HCT116 (cell line): ENCODE data around the gene PDCL2.

Experiments
- CTCF ChIP-seq, 3 experiments: fragments of 200-600 bp in 1 of 3; sonication (generic) in 1 of 3; IDR thresholded peaks in 2 of 3; conservative IDR thresholded peaks in 1 of 3; 2 replicates each; pipeline ENCODE4 v1.5.1; 2012 to 2017; ENCODE audit warnings: low read depth in 2 of 3, low read length in 2 of 3, antibody characterized with exemption in 1 of 3, borderline replicate concordance in 1 of 3, control low read depth in 1 of 3, mild to moderate bottlenecking in 1 of 3, mixed read lengths in 1 of 3, mixed run types in 1 of 3, moderate library complexity in 1 of 3; ENCODE audit not compliant: insufficient read depth in 1 of 3
- EGR1 ChIP-seq: IDR thresholded peaks from 2 replicates; pipeline ENCODE4 v1.6.1; 2012; ENCODE audit warnings: low read depth
- EZH2 ChIP-seq: fragments of 200-600 bp; sonication (generic); IDR thresholded peaks from 2 replicates; pipeline ENCODE4 v1.6.1; 2017; ENCODE audit warnings: antibody characterized with exemption, mixed run types
- JUND ChIP-seq: IDR thresholded peaks from 2 replicates; pipeline ENCODE4 v1.6.1; 2012
- POLR2A ChIP-seq: IDR thresholded peaks from 2 replicates; pipeline ENCODE4 v1.7.0; 2011; ENCODE audit warnings: borderline replicate concordance; ENCODE audit not compliant: insufficient read depth, insufficient read length; ENCODE audit errors: extremely low read depth
- REST ChIP-seq: IDR thresholded peaks from 2 replicates; pipeline ENCODE4 v1.6.1; 2012; ENCODE audit warnings: low read depth
- SIN3A ChIP-seq: IDR thresholded peaks from 2 replicates; pipeline ENCODE4 v1.6.1; 2012; ENCODE audit warnings: low read depth
- SRF ChIP-seq: IDR thresholded peaks from 2 replicates; pipeline ENCODE4 v1.6.1; 2012; ENCODE audit warnings: low read depth
- TCF7L2 ChIP-seq: IDR thresholded peaks from 2 replicates; pipeline ENCODE4 v1.7.0; 2011; ENCODE audit warnings: borderline replicate concordance, inconsistent platforms; ENCODE audit not compliant: insufficient read depth, insufficient read length; ENCODE audit errors: extremely low read depth
- YY1 ChIP-seq: IDR thresholded peaks from 2 replicates; pipeline ENCODE4 v1.6.1; 2011; ENCODE audit warnings: low read length, low read depth, moderate library complexity, mild to moderate bottlenecking; ENCODE audit not compliant: insufficient replicate concordance; ENCODE audit errors: extremely low read depth

DNA sequence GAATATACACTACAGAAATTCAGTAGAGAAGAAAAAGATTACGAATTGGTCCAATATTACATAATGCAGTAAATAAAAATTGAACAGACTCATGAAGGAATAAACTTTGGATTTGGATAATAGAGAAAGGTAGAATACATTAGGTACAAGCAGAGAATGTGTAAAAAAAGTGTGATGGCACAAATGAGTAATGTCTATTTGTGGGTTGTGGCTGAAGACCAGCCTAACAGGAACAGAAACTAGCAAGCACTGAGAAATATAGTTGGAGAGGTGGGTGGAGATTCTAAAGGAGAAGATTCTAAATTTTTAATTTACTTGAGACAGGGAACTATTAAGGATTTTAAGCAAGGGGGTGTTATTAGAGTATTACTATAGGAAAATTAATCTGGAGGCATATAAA is 30.2 kb downstream of the PDCL2 start:
- no peak for TF ChIP-seq TCF7L2
- TF ChIP-seq POLR2A = no peak
- TF ChIP-seq SRF = no peak
- TF ChIP-seq REST = no peak
- TF ChIP-seq EZH2 = no peak
- TF ChIP-seq CTCF (IDR thresholded peaks at IDR 0.05 in 2 of 3, conservative IDR thresholded peaks at IDR 0.05 in 1 of 3; ENCODE audit: borderline replicate concordance in 1 of 3, insufficient read depth in 1 of 3, low read depth in 2 of 3, low read length in 2 of 3) = no peak
- no peak for TF ChIP-seq EGR1
- TF ChIP-seq JUND = no peak
- no peak for TF ChIP-seq YY1
- no peak for TF ChIP-seq SIN3A
